NB4 (cell line): Measurements from ENCODE around the gene FGF14.

Source experiments
- CTCF ChIP-seq: IDR thresholded peaks from one replicate; pipeline ENCODE4 v1.5.1; 2012; ENCODE audit warnings: low read depth, low read length
- MAX ChIP-seq: IDR thresholded peaks from 2 replicates; pipeline ENCODE4 v1.6.1; 2011; ENCODE audit warnings: low read depth, low read length
- MYC ChIP-seq: IDR thresholded peaks from 2 replicates; pipeline ENCODE4 v1.6.1; 2011; ENCODE audit warnings: low read depth, low read length
- POLR2A ChIP-seq: IDR thresholded peaks from 2 replicates; pipeline ENCODE4 v1.6.1; 2011; ENCODE audit warnings: mild to moderate bottlenecking; ENCODE audit not compliant: insufficient read length; ENCODE audit errors: extremely low read depth

- TF ChIP-seq CTCF (no peak), MYC (no peak), POLR2A (no peak), MAX (no peak)
Observed at GRCh38 chr13:102443249-102443648, 41.4 kb upstream of the FGF14 start.
